NCI-H2196 (cell line): Measurements from ENCODE around the gene SERBP1.
"Not testable (repeated sequence)": the region's sequence is repeated elsewhere in the genome, so short reads cannot be mapped to it uniquely, and the experiment has no call there.

Source experiments
- DNase-seq: peaks from one replicate; lab custom pipeline; 2025; ENCODE audit not compliant: unreplicated experiment; lab: John Stamatoyannopoulos, UW

SERBP1 gene

GRCh38 chr1:67430358-67431155, at the start of gene SERBP1:
Gene SERBP1 (minus strand): TSS chr1:67430402. CDS start chr1:67430300, 102 bp downstream.
- DNase-seq, result peak; percentile 98

GRCh38 chr1:67479146-67479891, 49.1 kb upstream of the SERBP1 start:
- DNase-seq, result peak; percentile 33

- DNase-seq, result no peak
Observed at GRCh38 chr1:67476906-67477305, 46.7 kb upstream of the SERBP1 start.

- no peak for DNase-seq
Observed at GRCh38 chr1:67476006-67476482, 45.8 kb upstream of the SERBP1 start.

- DNase-seq, result no peak
Observed at GRCh38 chr1:67472056-67472455, 41.9 kb upstream of the SERBP1 start.

GRCh38 chr1:67469431-67469830, 39.2 kb upstream of the SERBP1 start:
- DNase-seq, result no peak

GRCh38 chr1:67468066-67468718, 38.0 kb upstream of the SERBP1 start:
- no peak for DNase-seq

GRCh38 chr1:67465375-67465774, 35.2 kb upstream of the SERBP1 start:
- DNase-seq, result no peak

- DNase-seq, result peak; percentile 21
Observed at GRCh38 chr1:67464746-67465145, 34.5 kb upstream of the SERBP1 start.

GRCh38 chr1:67464058-67464457, 33.9 kb upstream of the SERBP1 start:
- no peak for DNase-seq

GRCh38 chr1:67463298-67463955, 33.2 kb upstream of the SERBP1 start:
- DNase-seq, result no peak

- DNase-seq, result no peak
Observed at GRCh38 chr1:67460676-67461500, 30.7 kb upstream of the SERBP1 start.

- DNase-seq, result no peak
Observed at GRCh38 chr1:67459068-67459467, 28.9 kb upstream of the SERBP1 start.

- no peak for DNase-seq
Observed at GRCh38 chr1:67458663-67459062, 28.5 kb upstream of the SERBP1 start.

GRCh38 chr1:67457247-67457646, 27.0 kb upstream of the SERBP1 start:
- DNase-seq, result no peak

GRCh38 chr1:67451815-67452214, 21.6 kb upstream of the SERBP1 start:
- DNase-seq, result no peak

GRCh38 chr1:67451356-67451755, 21.2 kb upstream of the SERBP1 start:
- no peak for DNase-seq

- no peak for DNase-seq
Observed at GRCh38 chr1:67446893-67447292, 16.7 kb upstream of the SERBP1 start.

GRCh38 chr1:67446014-67446413, 15.8 kb upstream of the SERBP1 start:
- not testable (repeated sequence) for DNase-seq

GRCh38 chr1:67441739-67442281, 11.6 kb upstream of the SERBP1 start:
- no peak for DNase-seq
